Activated CD4-positive, alpha-beta T cell treated with anti-CD3 and anti-CD28 coated beads, Interleukin-2, Interleukin-6, amounts not matched to agents 100 ng/mL and 50 ng/mL, durations not matched to agents 16 hours and 8 hours (primary cell): ENCODE data around the gene SCYGR5.
"Not testable (repeated sequence)": the region's sequence is repeated elsewhere in the genome, so short reads cannot be mapped to it uniquely, and the experiment has no call there.

Experiments used
- DNase-seq: peaks from one replicate; pipeline ENCODE4 v3.0.0-alpha.2; 2020

The SCYGR5 gene

GRCh38 chr2:227666631-227667170 is at the start of gene SCYGR5:
Gene SCYGR5, plus strand, starts transcription at chr2:227666804. Its CDS starts 0 bp downstream, at chr2:227666804.
- not testable (repeated sequence) for DNase-seq

- DNase-seq, result no peak
Observed at GRCh38 chr2:227617316-227618230, 49.0 kb upstream of the SCYGR5 start, which contains the start of gene SCYGR4. Gene SCYGR4, plus strand, starts transcription at chr2:227617498. Its CDS starts 0 bp downstream, at chr2:227617498.

- no peak for DNase-seq
Observed at GRCh38 chr2:227623226-227623625, 43.4 kb upstream of the SCYGR5 start.

GRCh38 chr2:227625420-227625819 is 41.2 kb upstream of the SCYGR5 start:
- DNase-seq, result no peak

GRCh38 chr2:227626580-227627151 is 39.9 kb upstream of the SCYGR5 start:
- no peak for DNase-seq

GRCh38 chr2:227627769-227628168 is 38.8 kb upstream of the SCYGR5 start:
- peak; percentile 69 for DNase-seq

- no peak for DNase-seq
Observed at GRCh38 chr2:227629435-227629834, 37.2 kb upstream of the SCYGR5 start.

- DNase-seq, result no peak
Observed at GRCh38 chr2:227630322-227630721, 36.3 kb upstream of the SCYGR5 start.

GRCh38 chr2:227632827-227633226 is 33.8 kb upstream of the SCYGR5 start:
- DNase-seq, result no peak

GRCh38 chr2:227634201-227634600 is 32.4 kb upstream of the SCYGR5 start:
- DNase-seq, result no peak

GRCh38 chr2:227642656-227643055 is 23.9 kb upstream of the SCYGR5 start:
- DNase-seq, result no peak

GRCh38 chr2:227643990-227644551 is 22.5 kb upstream of the SCYGR5 start:
- no peak for DNase-seq

GRCh38 chr2:227653419-227653818 is 13.2 kb upstream of the SCYGR5 start:
- DNase-seq, result no peak

- DNase-seq, result no peak
Observed at GRCh38 chr2:227654426-227654825, 12.2 kb upstream of the SCYGR5 start.

- DNase-seq, result peak; percentile 28
Observed at GRCh38 chr2:227655454-227655853, 11.2 kb upstream of the SCYGR5 start.

- DNase-seq, result no peak
Observed at GRCh38 chr2:227657199-227657845, 9.3 kb upstream of the SCYGR5 start.

- no peak for DNase-seq
Observed at GRCh38 chr2:227661025-227661649, 5.5 kb upstream of the SCYGR5 start.

- DNase-seq, result no peak
Observed at GRCh38 chr2:227661827-227662226, 4.8 kb upstream of the SCYGR5 start.

GRCh38 chr2:227665189-227665940 is 1.2 kb upstream of the SCYGR5 start:
- DNase-seq, result no peak

GRCh38 chr2:227671170-227671905 is 4.7 kb downstream of the SCYGR5 start:
- DNase-seq, result no peak

- DNase-seq, result not testable (repeated sequence)
Observed at GRCh38 chr2:227673620-227674019, 7.0 kb downstream of the SCYGR5 start.
